Activated CD4-positive, alpha-beta T cell treated with anti-CD3 and anti-CD28 coated beads, Interleukin-2, amount 10 ng/mL, durations not matched to agents 24 days and 14 days (primary cell): ENCODE data around the gene PRRT2. TPM values are rescaled to one million over a fixed set of nuclear protein-coding genes. Genes with fewer than 3 reads are reported as not detected.

Experiments used
- DNase-seq: peaks from one replicate; pipeline ENCODE4 v3.0.0; 2022
- H3K27ac Mint-ChIP-seq: one replicate; pipeline ENCODE4 v1.8.0; 2022; ENCODE audit warnings: mild to moderate bottlenecking, mixed read lengths
- H3K27me3 Mint-ChIP-seq: one replicate; pipeline ENCODE4 v1.8.0; 2022; ENCODE audit warnings: mixed read lengths
- H3K36me3 Mint-ChIP-seq: one replicate; pipeline ENCODE4 v1.8.0; 2022; ENCODE audit warnings: low read depth, mild to moderate bottlenecking, mixed read lengths
- H3K4me1 Mint-ChIP-seq: one replicate; pipeline ENCODE4 v1.8.0; 2021; ENCODE audit warnings: mixed read lengths
- H3K4me3 Mint-ChIP-seq: one replicate; pipeline ENCODE4 v1.8.0; 2022; ENCODE audit warnings: mild to moderate bottlenecking, moderate library complexity, mixed read lengths
- H3K9me3 Mint-ChIP-seq: one replicate; pipeline ENCODE4 v1.8.0; 2021; ENCODE audit warnings: mixed read lengths
- intact Hi-C: fragments of 100-400 bp; cut with micrococcal nuclease; formaldehyde crosslinking; loops from one replicate; pipeline ENCODE4 v1.15.1; 2023
- total RNA-seq: library from RNA; stranded (reverse); gene quantifications from 2 replicates; pipeline ENCODE4 v1.2.3, GENCODE V29; 2022

Gene PRRT2
- total RNA-seq, 1 donor from 2014 or later: 1.7 TPM

DNA sequence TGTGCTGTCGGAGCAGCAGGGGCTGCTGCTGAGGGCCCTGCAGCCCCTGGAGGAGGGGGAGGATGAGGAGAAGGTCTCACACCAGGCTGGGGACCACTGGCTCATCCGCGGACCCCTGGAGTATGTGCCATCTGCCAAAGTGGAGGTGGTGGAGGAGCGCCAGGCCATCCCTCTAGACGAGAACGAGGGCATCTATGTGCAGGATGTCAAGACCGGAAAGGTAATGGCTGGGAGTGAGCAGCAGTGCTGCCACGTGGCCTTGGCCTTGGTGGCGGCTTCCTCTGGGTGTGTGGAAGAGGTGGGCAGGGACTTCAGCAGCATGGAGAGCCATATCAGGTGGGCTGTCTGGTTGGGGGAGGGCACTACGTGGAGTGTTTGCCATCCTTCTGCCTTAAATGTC is 28.2 kb downstream of the PRRT2 start:
- H3K4me3 Mint-ChIP-seq: no peak overlapping the region
- peak overlapping the region; percentile 18 for H3K27ac Mint-ChIP-seq
- intact Hi-C loops: no loop called here
- no peaks in the 10 kb centered on the region for H3K9me3 Mint-ChIP-seq
- no peak for DNase-seq
- no peaks in the 10 kb centered on the region for H3K27me3 Mint-ChIP-seq
- peaks cover 52% of the 10 kb centered on the region for H3K36me3 Mint-ChIP-seq
- no peaks in the 10 kb centered on the region for H3K4me1 Mint-ChIP-seq

DNA sequence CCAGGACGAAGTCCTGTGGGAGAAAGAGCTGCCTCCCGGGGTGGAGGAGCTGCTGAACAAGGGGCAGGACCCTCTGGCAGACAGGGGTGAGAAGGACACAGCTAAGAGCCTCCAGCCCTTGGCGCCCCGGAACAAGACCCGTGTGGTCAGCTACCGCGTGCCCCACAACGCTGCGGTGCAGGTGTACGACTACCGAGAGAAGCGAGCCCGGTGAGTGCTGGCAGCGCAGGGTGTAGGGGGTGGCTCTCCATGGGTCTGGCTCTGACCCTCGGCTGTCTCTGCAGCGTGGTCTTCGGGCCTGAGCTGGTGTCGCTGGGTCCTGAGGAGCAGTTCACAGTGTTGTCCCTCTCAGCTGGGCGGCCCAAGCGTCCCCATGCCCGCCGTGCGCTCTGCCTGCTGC is 29.6 kb downstream of the PRRT2 start:
- H3K36me3 Mint-ChIP-seq: peaks cover 51% of the 10 kb centered on the region

DNA sequence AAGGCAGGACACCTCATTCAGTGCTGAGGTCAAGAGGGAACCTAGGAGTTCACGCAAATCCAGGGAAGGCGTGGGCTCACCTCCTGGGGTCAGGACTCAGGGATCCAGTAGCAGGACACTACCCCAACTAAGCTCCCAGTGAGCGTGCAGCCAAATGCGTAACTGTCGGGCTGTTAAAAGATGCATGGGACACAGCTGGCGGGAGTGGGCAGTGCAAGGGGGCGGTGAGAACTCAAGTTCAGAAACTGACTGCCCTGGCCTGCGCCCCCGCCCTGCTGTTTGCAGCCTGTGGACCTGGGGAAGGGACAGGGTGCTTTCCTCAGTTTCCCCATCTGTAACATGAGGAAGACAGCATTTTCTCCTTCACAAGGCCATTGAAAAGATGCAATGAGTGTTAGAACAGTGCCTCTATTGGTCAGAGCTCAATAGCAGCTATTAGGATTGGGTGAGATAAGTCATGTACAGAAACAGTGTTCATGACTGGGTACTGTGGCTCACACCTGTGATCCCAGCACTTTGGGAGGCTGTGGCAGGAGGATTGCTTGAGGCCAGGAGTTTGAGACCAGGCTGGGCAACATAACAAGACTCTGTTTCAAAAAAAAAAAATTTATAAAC is 30.8 kb downstream of the PRRT2 start:
- H3K4me3 Mint-ChIP-seq: no peak overlapping the region
- H3K36me3 Mint-ChIP-seq: peaks cover 50% of the 10 kb centered on the region
- intact Hi-C loops: no loop called here
- H3K27ac Mint-ChIP-seq: peak overlapping the region; percentile 9
- no peak for DNase-seq
- no peaks in the 10 kb centered on the region for H3K9me3 Mint-ChIP-seq
- H3K27me3 Mint-ChIP-seq: no peaks in the 10 kb centered on the region
- H3K4me1 Mint-ChIP-seq: no peaks in the 10 kb centered on the region

More for the DNA sequence above, 29.6 kb downstream of the PRRT2 start:
- Mint-ChIP-seq H3K27me3 (no peaks in the 10 kb centered on the region), H3K4me1 (no peaks in the 10 kb centered on the region), H3K9me3 (no peaks in the 10 kb centered on the region), H3K27ac (no peak overlapping the region), H3K4me3 (no peak overlapping the region)
- intact Hi-C loops: no loop called here
- no peak for DNase-seq

DNA sequence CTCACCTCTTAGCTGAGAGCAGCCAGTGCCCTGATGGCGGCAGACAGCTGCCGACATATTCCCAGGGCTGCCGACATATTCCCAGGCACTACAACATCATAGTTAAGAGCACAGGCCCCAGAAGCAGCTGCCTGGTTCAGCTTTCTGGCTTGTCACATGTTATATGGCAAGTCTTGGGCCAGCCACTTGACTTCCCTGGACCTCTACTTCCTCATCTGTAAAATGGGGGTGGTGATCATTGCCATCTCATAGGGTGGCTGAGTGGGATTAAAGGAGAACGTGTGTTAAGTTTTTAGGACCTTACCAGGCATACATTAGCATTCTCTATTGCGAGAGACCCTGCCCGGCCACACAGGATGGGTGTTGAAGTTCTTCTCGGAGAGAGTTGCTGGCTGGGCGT is 31.9 kb downstream of the PRRT2 start:
- no peaks in the 10 kb centered on the region for H3K9me3 Mint-ChIP-seq
- H3K4me3 Mint-ChIP-seq: no peak overlapping the region
- intact Hi-C loops: no loop called here
- peaks cover 53% of the 10 kb centered on the region for H3K36me3 Mint-ChIP-seq
- H3K27ac Mint-ChIP-seq: no peak overlapping the region
- no peak for DNase-seq
- H3K27me3 Mint-ChIP-seq: no peaks in the 10 kb centered on the region
- peaks cover 2% of the 10 kb centered on the region for H3K4me1 Mint-ChIP-seq

DNA sequence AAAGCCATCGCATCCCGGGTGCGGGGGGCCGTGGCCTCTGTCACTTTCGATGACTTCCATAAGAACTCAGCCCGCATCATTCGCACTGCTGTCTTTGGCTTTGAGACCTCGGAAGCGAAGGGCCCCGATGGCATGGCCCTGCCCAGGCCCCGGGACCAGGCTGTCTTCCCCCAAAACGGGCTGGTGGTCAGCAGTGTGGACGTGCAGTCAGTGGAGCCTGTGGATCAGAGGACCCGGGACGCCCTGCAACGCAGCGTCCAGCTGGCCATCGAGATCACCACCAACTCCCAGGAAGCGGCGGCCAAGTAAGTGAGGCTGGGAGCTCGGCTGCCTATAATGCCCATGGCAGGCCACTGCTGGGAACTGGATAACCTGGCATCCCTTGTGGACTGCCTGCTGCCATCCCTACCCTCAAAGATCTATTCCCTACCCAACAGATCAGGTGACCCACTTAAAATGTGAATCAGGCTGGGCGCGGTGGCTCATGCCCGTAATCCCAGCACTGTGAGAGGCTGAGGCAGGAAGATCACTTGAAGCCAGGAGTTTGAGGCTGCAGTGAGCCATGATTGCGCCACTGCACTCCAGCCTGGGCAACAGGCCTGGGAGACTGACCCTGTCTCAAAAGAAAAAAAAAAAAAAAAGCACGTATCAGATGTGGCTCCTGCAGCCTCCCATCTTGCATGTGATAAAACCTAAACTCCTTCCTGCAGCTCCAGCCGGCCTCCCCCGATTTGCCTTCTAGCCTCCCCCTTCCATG is 32.8 kb downstream of the PRRT2 start:
- Mint-ChIP-seq H3K27ac (no peak overlapping the region), H3K36me3 (peaks cover 45% of the 10 kb centered on the region), H3K4me3 (no peak overlapping the region), H3K4me1 (peaks cover 2% of the 10 kb centered on the region), H3K9me3 (no peaks in the 10 kb centered on the region), H3K27me3 (no peaks in the 10 kb centered on the region)
- intact Hi-C loops: no loop called here
- no peak for DNase-seq

DNA sequence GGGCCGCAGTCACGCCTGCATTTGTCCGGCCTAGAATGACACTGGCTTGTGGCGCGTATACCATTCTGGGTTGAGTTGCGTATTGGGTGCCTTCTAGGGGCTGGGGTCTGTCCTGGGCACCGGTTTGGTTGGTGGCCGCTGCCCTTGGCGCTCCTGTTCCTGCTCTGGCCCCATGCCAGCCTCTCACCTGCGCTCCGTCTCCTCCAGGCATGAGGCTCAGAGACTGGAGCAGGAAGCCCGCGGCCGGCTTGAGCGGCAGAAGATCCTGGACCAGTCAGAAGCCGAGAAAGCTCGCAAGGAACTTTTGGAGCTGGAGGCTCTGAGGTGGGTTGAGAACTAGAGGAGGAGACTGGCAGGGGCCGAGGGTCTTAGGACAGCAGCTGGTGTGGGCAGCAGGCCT is 33.7 kb downstream of the PRRT2 start:
- H3K36me3 Mint-ChIP-seq: peaks cover 45% of the 10 kb centered on the region
- peaks cover 2% of the 10 kb centered on the region for H3K4me1 Mint-ChIP-seq
- no peak for DNase-seq
- no peak overlapping the region for H3K4me3 Mint-ChIP-seq
- no peaks in the 10 kb centered on the region for H3K9me3 Mint-ChIP-seq
- H3K27me3 Mint-ChIP-seq: no peaks in the 10 kb centered on the region
- intact Hi-C loops: no loop called here
- H3K27ac Mint-ChIP-seq: no peak overlapping the region

DNA sequence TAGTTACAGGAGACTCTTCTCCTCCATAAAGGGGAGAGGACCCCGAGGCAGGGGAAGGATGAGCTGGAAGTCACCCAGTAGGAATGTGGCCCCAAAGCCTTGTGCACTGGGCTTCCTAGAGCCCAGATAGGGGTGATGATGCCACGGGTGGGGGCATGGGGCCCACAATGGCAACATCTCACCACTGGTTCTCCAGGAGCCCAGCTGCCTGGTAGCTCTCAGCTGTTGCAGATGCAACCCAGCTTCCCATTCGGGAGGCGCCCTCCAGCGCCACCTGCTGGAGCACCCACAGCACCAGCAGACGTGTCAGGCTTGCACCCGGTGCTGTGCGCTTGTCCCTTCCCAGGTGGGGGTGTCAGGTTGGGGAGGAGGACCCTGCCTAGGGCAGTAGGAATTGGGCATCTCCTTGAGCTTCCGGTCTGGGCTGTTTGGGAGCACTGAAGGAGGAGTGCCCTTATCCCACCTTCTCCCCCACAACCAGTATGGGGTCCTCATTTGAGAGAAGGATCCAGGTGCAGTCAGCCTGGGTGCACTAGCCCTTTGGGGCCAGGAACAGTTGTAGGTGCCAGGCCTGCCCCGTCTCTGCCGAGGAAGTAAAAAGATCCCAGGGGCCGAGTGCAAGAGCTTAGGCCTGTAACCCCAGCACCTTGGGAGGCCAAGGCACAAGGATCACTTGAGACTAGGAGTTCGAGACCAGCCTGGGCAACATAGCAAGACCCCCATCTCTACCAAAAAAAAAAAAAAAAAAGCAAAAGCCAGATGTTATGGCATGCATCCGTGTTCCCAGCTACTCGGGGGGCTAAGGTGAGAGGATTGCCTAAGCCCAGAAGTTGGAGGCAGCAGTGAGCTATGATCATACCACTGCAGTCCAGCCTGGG is 36.7 kb downstream of the PRRT2 start:
- no peaks in the 10 kb centered on the region for H3K9me3 Mint-ChIP-seq
- DNase-seq: peak; percentile 95
- no peak overlapping the region for H3K27ac Mint-ChIP-seq
- no peaks in the 10 kb centered on the region for H3K27me3 Mint-ChIP-seq
- H3K36me3 Mint-ChIP-seq: peaks cover 39% of the 10 kb centered on the region
- peaks cover 2% of the 10 kb centered on the region for H3K4me1 Mint-ChIP-seq
- no peak overlapping the region for H3K4me3 Mint-ChIP-seq
- intact Hi-C loops: loop anchor here (1.0 to 2.0 kb wide), 4 partner anchors 31 to 156 kb away; partner anchors contain the start of gene MAZ

DNA sequence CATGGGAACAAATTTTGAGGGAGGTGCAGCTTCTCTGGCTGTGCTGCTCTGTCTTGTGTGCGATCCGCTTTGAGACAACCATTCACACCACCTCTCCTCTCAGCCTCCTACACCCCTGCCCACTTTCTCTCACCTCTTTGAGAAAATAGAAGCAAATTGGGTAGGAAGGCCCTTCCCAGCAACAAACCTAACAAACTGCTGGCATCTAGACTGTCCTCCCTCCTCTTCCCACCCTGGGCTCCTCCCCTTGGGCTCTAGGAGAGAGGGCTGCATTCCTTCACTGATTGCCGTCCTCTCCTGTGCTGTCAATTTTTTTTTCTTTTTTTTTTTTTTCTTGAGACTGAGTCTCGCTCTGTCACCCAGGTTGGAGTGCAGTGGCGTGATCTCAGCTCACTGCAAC is 37.5 kb downstream of the PRRT2 start:
- Mint-ChIP-seq H3K36me3 (peaks cover 35% of the 10 kb centered on the region), H3K4me3 (no peak overlapping the region), H3K4me1 (peaks cover 2% of the 10 kb centered on the region), H3K9me3 (no peaks in the 10 kb centered on the region), H3K27me3 (no peaks in the 10 kb centered on the region), H3K27ac (no peak overlapping the region)
- intact Hi-C loops: loop anchor here (2.0 kb wide), 1 partner anchor 43 kb away; the partner anchor contains the start of gene MAZ
- no peak for DNase-seq

DNA sequence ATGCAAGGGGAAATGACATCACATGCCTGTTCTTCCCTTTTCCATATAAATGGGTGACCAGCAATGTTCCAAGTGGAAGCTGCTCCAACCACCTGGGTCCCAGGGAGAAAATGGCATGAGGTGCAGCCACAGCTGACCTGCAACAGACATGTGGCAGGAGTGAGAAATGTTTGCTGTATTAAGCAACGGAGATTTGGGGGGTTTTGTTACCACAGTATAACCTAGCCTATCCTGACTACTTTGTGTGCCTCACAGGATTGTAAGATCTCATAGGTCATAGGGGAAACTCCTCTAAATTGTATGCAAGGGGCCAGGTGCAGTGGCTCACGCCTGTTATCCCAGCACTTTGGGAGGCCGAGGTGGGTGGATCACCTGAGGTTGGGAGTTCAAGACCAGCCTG is 39.0 kb downstream of the PRRT2 start:
- Mint-ChIP-seq H3K27me3 (no peaks in the 10 kb centered on the region), H3K27ac (no peak overlapping the region), H3K4me1 (peaks cover 2% of the 10 kb centered on the region), H3K9me3 (no peaks in the 10 kb centered on the region), H3K4me3 (no peak overlapping the region), H3K36me3 (peaks cover 24% of the 10 kb centered on the region)
- no peak for DNase-seq
- intact Hi-C loops: no loop called here

DNA sequence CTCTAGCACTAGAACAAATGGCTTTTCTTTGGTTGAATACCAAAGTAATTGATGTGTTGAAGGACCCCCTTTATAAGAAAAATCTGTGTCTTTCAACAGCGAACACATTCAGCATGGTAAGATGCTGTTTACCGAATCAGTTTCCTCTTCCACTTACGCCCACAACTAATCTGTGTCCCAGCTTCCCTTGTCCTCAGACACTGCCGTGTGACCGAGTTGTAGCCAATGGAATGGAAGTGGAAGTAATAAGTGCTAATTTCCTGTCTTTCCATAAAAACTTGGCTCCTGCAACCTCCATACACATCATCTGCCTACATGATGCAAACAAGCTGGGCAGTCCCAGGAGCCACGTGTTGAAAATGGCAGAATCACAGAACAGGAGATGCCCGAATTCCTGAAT is 40.7 kb downstream of the PRRT2 start:
- H3K36me3 Mint-ChIP-seq: peaks cover 19% of the 10 kb centered on the region
- no peaks in the 10 kb centered on the region for H3K9me3 Mint-ChIP-seq
- H3K4me1 Mint-ChIP-seq: peaks cover 2% of the 10 kb centered on the region
- no peaks in the 10 kb centered on the region for H3K27me3 Mint-ChIP-seq
- no peak for DNase-seq
- H3K27ac Mint-ChIP-seq: no peak overlapping the region
- intact Hi-C loops: no loop called here
- H3K4me3 Mint-ChIP-seq: no peak overlapping the region

DNA sequence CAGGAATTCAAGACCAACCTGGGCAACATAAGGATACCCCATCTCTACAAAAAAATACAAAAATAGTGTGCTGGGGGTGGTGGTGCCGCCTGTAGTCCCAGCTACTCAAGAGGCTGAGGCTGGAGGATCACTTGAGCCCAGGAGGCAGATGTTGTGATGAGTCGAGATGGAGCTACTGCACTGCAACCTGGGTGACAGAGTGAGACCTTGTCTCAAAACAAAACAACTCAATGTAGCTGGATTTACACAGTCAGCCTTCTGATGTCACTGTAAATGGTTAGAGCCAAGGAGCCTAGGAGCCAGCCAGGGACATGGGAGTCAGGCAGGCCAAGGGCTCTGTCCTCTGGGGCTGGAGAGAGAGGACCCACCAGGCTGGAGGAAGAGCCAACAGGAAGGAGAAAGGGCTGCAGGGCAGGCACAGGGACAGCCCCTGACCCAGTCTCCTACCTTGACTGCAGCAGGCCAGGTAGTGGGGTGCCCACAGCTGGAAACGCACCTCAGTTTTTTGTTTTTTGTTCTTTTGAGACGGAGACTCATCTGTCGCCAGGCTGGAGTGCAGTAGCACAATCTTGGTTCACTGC is 42.6 kb downstream of the PRRT2 start:
- Mint-ChIP-seq H3K4me3 (no peak overlapping the region), H3K36me3 (peaks cover 22% of the 10 kb centered on the region), H3K4me1 (peaks cover 2% of the 10 kb centered on the region), H3K27ac (no peak overlapping the region), H3K9me3 (no peaks in the 10 kb centered on the region), H3K27me3 (no peaks in the 10 kb centered on the region)
- DNase-seq: no peak
- intact Hi-C loops: no loop called here

DNA sequence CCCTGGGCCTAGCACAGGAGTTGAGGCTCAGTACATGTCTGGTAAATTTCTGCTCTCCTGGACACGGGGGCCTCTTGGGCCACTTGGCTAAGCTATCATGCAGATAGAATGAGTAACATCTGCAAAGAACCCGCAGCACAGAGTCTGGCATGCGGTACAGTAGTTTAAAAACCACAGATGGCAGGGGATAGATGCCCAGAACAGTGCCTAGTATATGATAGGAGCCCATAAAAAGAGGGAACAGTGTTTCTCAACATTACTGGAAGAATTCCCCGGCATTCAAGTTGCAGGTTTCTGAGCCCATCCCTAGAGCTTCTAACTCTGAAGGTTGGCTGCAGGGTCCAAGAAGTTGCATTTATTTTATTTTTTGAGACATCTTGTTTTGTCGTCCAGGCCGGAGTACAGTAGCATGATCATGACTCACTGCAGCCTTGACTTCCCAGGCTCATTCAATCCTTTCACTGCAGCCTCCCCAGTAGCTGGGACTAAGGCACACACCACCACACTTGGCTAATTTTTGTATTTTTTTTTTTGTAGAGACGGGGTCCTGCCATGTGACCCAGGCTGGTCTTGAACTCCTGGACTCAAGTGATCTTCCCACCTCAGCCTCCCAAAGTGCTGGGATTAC is 45.3 kb downstream of the PRRT2 start:
- Mint-ChIP-seq H3K4me3 (no peak overlapping the region), H3K4me1 (peaks cover 14% of the 10 kb centered on the region), H3K27ac (no peak overlapping the region), H3K9me3 (no peaks in the 10 kb centered on the region), H3K27me3 (no peaks in the 10 kb centered on the region), H3K36me3 (peaks cover 27% of the 10 kb centered on the region)
- intact Hi-C loops: no loop called here
- DNase-seq: no peak

DNA sequence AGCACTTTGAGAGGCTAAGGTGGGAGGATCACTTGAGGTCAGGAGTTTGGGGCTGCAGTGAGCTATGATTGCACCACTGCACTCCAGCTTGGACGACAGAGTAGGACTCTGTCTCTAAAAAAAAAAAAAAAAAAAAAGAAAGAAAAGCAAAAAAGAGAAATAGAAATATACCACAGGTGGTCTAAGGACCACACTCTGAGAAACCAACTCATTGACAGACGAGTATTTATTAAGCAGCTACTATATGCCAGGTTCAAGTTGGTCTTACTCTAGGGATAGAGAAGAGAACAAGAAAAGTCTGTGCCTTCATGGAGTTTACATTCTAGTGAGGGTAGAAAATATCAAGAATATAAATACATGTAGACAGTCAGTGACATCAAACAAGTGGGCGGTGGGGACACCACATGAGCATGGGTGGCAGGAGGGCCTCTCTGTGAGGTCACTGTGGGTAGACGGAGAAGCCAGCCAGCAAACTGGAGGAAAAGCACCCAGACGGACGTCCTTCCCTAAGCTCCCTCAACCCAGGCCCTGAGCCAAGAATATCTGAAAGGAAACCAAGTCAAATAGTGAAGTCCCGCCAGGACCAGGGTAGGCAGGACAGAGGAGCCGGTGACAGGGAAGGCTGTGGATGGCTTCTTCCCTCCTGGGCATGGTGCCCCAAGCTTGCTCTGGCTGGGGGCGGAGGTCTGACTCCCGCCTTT is 46.3 kb downstream of the PRRT2 start:
- no peak for DNase-seq
- H3K36me3 Mint-ChIP-seq: peaks cover 30% of the 10 kb centered on the region
- intact Hi-C loops: no loop called here
- H3K9me3 Mint-ChIP-seq: no peaks in the 10 kb centered on the region
- no peaks in the 10 kb centered on the region for H3K27me3 Mint-ChIP-seq
- H3K27ac Mint-ChIP-seq: no peak overlapping the region
- no peak overlapping the region for H3K4me3 Mint-ChIP-seq
- H3K4me1 Mint-ChIP-seq: peaks cover 19% of the 10 kb centered on the region
